Ascending aorta (tissue), 2 donors: ENCODE measurements around the gene ATP10A. TPM values are rescaled to one million over a fixed set of nuclear protein-coding genes. Genes with fewer than 3 reads are reported as not detected.

Experiments used
- DNase-seq, 2 donors: peaks; one replicate each; pipeline ENCODE4 v3.0.0-alpha.2; 2019; ENCODE audit warnings: low spot score in 2 of 2
- H3K27ac ChIP-seq, 2 donors: fragments of 200-600 bp; sonication (generic); one replicate each; pipeline ENCODE4 v1.5.1; 2016 to 2017; ENCODE audit warnings: mild to moderate bottlenecking in 1 of 2
- H3K27me3 ChIP-seq: fragments of 200-600 bp; sonication (generic); one replicate; pipeline ENCODE4 v1.5.1; 2017
- H3K36me3 ChIP-seq, 2 donors: fragments of 200-600 bp; sonication (generic); one replicate each; pipeline ENCODE4 v1.5.1; 2016
- H3K4me1 ChIP-seq, 2 donors: fragments of 200-600 bp; sonication (generic); one replicate each; pipeline ENCODE4 v1.5.1; 2016 to 2017; ENCODE audit warnings: mild to moderate bottlenecking in 1 of 2
- H3K4me3 ChIP-seq, 2 donors: fragments of 200-600 bp; sonication (generic); one replicate each; pipeline ENCODE4 v1.5.1; 2016 to 2017; ENCODE audit warnings: mild to moderate bottlenecking in 1 of 2
- H3K9me3 ChIP-seq, 2 donors: fragments of 200-600 bp; sonication (generic); one replicate each; pipeline ENCODE4 v1.5.1; 2016
- CTCF ChIP-seq, 3 experiments: fragments of 200-600 bp in 2 of 3; fragments of 450-650 bp in 1 of 3; sonication (generic) in 2 of 3; IDR thresholded peaks; one replicate each; pipeline ENCODE4 v1.5.1; 2016 to 2019; ENCODE audit warnings: antibody characterized with exemption in 3 of 3, mild to moderate bottlenecking in 1 of 3, moderate library complexity in 1 of 3
- intact Hi-C: fragments of 100-400 bp; cut with DNase I; formaldehyde crosslinking; loops from one replicate; pipeline ENCODE4 v1.15.1; 2023
- total RNA-seq: library from RNA; depleted of rRNA; stranded (reverse); fragments of >200 nt; gene quantifications from one replicate; pipeline ENCODE4 v1.1.0, GENCODE V29; 2016

The ATP10A gene
- total RNA-seq, 1 donor from 2014 or later, result 26.7 TPM

DNA sequence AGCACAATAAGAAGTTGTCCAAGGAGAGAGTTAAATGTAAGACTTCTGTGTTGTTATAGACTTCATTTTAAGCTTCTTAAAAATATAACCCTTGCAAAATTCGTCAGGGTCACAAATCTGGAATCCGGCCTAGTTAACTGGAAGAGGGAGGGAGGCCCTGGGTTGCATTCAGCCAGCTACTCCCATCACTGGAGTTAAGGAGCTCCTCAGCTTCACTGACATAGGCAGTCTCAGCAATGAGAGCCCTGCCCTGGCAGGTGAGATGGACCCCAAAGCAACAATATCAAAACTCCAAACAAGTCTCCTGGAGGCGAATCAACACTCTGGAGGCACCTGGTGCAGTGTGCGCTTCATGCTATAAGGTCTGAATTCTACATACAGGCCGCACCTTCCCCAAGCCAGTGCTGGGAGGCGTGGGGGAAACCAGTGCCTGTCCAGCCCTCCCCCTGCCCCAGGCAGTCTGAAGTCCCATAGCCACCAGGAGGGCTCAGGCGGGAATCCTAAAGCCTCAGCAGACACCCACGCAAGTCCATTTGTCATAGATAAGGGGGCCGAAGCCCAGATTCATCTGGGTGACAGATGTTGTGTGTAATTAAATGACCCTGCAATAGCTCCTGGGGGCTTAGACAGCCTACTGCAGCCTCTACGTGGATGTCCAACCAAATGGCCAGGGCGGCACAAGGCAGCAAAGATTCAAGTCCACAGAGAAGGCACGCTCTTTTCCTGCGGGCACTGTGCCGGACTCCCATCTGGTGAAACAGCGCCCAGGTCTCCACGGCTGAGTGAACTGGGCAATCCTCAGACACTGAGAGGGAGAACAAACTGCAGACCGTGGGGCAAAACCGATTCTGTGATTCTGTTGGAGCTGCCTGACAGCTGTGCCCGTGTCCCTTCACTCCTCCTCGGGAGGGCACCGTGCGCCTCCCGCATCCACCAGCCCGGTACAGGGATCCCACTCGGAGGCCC is 64.9 kb downstream of the ATP10A start:
- H3K9me3 ChIP-seq, result no peaks in the 10 kb centered on the region
- intact Hi-C loops, result loop anchor here (10.0 kb wide), 1 partner anchor 363 kb away; the partner anchor contains the start of gene UBE3A
- H3K4me3 ChIP-seq, result no peak overlapping the region
- no peaks in the 10 kb centered on the region for H3K27me3 ChIP-seq
- peak overlapping the region; percentile 82 to 89 for H3K27ac ChIP-seq
- H3K4me1 ChIP-seq, result peaks cover 36 to 71% of the 10 kb centered on the region in 2 donors
- no peaks in the 10 kb centered on the region for H3K36me3 ChIP-seq
- TF ChIP-seq CTCF (IDR thresholded peaks at IDR 0.05), result no peak
- DNase-seq, result no peak

- H3K36me3 ChIP-seq, result no peaks in the 10 kb centered on the region
- no peak for DNase-seq
- no peak overlapping the region for H3K4me3 ChIP-seq
- peaks cover 33 to 64% of the 10 kb centered on the region in 2 donors for H3K4me1 ChIP-seq
- peak overlapping the region; percentile 82 to 89 for H3K27ac ChIP-seq
- intact Hi-C loops, result loop anchor here (10.0 kb wide), 1 partner anchor 363 kb away; the partner anchor contains the start of gene UBE3A
- no peaks in the 10 kb centered on the region for H3K27me3 ChIP-seq
- TF ChIP-seq CTCF (IDR thresholded peaks at IDR 0.05), result no peak
- H3K9me3 ChIP-seq, result no peaks in the 10 kb centered on the region
These were observed 65.6 kb downstream of the ATP10A start for GRCh38 chr15:25797511-25797935.

DNA sequence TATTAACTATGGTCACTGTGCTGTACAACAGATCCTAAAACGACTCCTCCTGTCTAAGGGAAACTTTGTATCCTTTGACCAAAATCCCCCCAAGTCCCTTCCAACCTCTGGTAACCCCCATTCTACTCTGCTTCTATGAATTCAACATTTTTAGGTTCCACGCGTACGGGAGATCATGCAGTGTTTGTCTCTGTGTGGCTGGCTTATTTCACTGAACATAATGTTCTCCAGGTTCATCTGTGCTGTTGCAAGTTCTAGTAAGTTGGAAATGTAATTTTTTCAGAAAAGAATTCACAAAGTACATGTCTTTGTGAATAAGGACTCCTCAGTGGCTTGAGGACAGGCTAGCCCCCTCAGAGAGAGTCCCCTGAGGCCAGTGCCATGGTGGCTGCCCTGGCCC is 66.1 kb downstream of the ATP10A start:
- DNase-seq, result no peak
- H3K27me3 ChIP-seq, result no peaks in the 10 kb centered on the region
- TF ChIP-seq CTCF (IDR thresholded peaks at IDR 0.05), result no peak
- H3K9me3 ChIP-seq, result no peaks in the 10 kb centered on the region
- H3K4me3 ChIP-seq, result no peak overlapping the region
- peaks cover 31 to 60% of the 10 kb centered on the region in 2 donors for H3K4me1 ChIP-seq
- H3K36me3 ChIP-seq, result no peaks in the 10 kb centered on the region
- H3K27ac ChIP-seq, result peak overlapping the region; percentile 82 to 89
- intact Hi-C loops, result loop anchor here (10.0 kb wide), 1 partner anchor 362 kb away; the partner anchor contains the start of gene UBE3A

DNA sequence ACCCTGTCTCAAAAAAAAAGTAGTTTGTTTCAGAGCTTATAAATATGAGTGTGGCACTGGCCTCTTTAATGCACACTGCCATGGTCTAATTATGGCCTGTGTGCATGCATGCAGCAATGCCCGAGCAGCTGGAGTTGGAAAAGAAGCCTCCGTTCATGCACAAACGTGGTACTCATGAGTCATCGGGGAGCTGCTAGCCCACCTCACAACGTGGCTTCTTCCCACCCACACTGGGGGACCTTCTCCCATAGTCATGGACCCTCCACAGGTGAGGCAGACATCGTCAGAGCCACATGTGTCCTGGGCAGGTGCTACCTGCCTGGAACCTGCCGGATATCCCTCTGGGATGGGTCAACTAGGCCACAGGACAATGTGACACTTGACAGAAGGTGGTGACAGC is 66.7 kb downstream of the ATP10A start:
- Histone ChIP-seq H3K4me3 (no peak overlapping the region), H3K27ac (peak overlapping the region; percentile 54 to 89), H3K9me3 (no peaks in the 10 kb centered on the region), H3K27me3 (no peaks in the 10 kb centered on the region), H3K36me3 (no peaks in the 10 kb centered on the region), H3K4me1 (peaks cover 28 to 58% of the 10 kb centered on the region in 2 donors)
- DNase-seq, result no peak
- intact Hi-C loops, result loop anchor here (10.0 kb wide), 1 partner anchor 362 kb away; the partner anchor contains the start of gene UBE3A
- no peak for TF ChIP-seq CTCF (IDR thresholded peaks at IDR 0.05)

DNA sequence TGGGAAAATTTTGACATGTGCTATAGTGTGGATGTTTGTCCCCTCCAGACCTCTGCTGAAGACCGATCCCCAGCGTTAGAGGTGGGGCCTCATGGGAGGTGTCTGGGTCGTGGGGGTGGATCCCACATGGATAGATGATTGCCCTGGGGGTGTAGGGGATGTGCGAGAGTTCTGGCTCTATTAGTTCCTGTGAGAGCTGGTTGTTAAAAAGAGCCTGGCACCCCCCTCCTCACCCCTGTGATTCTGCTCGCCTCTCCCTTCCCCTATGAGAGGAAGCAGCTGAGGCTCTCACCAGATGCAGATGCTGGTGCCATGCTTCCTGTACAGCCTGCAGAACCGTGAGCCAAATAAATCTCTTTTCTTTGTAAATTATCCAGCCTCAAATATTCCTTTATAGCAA is 67.4 kb downstream of the ATP10A start:
- H3K4me1 ChIP-seq, result peaks cover 25 to 55% of the 10 kb centered on the region in 2 donors
- intact Hi-C loops, result loop anchor here (10.0 kb wide), 1 partner anchor 361 kb away; the partner anchor contains the start of gene UBE3A

More for the DNA sequence above, 67.4 kb downstream of the ATP10A start:
- no peaks in the 10 kb centered on the region for H3K27me3 ChIP-seq
- no peak for TF ChIP-seq CTCF (IDR thresholded peaks at IDR 0.05)
- H3K36me3 ChIP-seq, result no peaks in the 10 kb centered on the region
- no peak overlapping the region for H3K4me3 ChIP-seq
- H3K27ac ChIP-seq, result peak overlapping the region in 1 of 2 donors; percentile 55
- H3K9me3 ChIP-seq, result no peaks in the 10 kb centered on the region
- DNase-seq, result no peak
